HG02623 (cell line): ENCODE data around the gene CLCN2.
A peak's percentile ranks its signal among the peaks of the same experiment; 100 is the strongest.

Experiments
- ATAC-seq: cut with Tn5 transposase; IDR thresholded peaks from one replicate; pipeline ENCODE4 v1.9.1; 2021; ENCODE audit warnings: moderate library complexity; ENCODE audit not compliant: unreplicated experiment

Gene CLCN2

DNA sequence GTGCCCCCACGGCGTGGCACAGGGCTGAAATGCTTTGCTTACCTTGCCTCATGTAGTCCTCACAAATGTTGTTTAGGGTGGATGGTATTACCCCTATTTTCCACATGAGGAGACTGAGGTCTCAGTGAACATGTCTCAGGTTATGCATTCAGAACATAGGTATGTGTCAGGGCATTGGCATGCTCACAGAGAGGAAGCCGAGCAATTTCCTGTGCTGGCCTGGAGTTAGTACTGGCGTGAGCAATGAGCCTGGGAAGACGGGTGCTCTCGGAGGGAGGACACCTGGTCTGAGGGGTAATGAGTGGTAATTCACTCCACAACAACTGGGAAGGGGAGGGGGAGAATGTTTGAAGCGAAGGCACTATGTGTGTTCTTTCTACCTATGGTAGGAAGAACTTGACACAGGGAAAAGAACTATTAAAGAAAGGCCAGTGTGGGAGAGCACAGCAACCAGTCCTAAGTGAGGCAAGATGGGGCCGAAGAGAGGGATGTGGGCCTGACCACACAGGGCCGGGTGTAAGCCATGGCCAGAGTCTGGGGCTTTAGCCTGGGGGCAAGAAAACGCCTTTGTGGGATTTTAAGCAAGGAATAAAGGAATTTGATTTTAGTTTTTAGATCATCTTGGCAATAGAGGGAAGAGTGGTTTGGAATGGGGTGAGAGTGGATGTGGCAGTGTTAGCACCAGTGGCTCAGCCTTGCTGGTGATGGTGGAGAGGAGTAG is 28.9 kb downstream of the CLCN2 start:
- ATAC-seq, result no peak

- no peak for ATAC-seq
Observed at GRCh38 chr3:184328516-184328915, 32.9 kb downstream of the CLCN2 start.

DNA sequence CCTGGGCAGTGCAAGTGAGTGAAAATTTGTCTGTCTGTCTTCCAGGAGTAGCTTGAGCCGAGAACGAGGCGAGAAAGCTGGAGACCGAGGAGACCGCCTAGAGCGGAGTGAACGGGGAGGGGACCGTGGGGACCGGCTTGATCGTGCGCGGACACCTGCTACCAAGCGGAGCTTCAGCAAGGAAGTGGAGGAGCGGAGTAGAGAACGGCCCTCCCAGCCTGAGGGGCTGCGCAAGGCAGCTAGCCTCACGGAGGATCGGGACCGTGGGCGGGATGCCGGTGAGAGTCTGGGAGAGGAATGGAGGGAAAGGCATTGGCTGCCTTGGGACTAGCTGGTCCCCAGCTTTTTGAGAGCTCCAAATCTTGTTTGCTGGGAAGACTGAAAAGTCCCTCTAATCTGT is 34.2 kb downstream of the CLCN2 start:
- no peak for ATAC-seq

- no peak for ATAC-seq
Observed at GRCh38 chr3:184325715-184326369, 35.6 kb downstream of the CLCN2 start.

GRCh38 chr3:184325269-184325668 is 36.1 kb downstream of the CLCN2 start:
- no peak for ATAC-seq

DNA sequence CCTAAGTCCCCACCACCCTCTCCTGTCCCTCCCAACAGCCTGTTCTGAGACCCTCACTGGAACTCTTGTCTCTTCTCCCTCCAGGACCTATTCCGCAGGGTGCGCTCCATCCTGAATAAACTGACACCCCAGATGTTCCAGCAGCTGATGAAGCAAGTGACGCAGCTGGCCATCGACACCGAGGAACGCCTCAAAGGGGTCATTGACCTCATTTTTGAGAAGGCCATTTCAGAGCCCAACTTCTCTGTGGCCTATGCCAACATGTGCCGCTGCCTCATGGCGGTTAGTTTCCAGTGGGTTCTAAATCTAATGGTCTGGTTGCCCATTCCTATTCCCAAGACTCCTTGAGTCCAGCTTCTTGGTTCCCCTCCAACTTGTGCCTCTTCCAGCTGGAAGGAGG is 37.7 kb downstream of the CLCN2 start:
- ATAC-seq, result no peak

- no peak for ATAC-seq
Observed at GRCh38 chr3:184322731-184323487, 38.5 kb downstream of the CLCN2 start.

DNA sequence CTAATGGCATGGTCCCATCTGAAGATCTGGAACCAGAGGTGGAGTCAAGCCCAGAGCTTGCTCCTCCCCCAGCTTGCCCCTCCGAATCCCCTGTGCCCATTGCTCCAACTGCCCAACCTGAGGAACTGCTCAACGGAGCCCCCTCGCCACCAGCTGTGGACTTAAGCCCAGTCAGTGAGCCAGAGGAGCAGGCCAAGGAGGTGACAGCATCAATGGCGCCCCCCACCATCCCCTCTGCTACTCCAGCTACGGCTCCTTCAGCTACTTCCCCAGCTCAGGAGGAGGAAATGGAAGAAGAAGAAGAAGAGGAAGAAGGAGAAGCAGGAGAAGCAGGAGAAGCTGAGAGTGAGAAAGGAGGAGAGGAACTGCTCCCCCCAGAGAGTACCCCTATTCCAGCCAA is 39.7 kb downstream of the CLCN2 start:
- no peak for ATAC-seq

DNA sequence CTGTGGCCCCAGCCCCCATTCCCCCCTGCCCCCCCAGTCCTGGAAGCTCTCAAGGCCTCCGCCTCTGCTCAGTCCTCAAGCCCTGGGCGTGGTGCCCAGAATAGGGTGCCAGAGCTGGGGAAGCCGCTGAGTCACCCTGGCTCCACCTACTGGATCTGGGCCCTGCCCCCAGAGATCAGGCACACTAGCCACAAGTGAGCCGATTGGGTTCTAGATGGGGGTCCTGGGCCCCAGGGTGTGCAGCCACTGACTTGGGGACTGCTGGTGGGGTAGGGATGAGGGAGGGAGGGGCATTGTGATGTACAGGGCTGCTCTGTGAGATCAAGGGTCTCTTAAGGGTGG is 41.3 kb downstream of the CLCN2 start:
- ATAC-seq, result no peak

- ATAC-seq, result no peak
Observed at GRCh38 chr3:184317201-184317600, 44.2 kb downstream of the CLCN2 start.

DNA sequence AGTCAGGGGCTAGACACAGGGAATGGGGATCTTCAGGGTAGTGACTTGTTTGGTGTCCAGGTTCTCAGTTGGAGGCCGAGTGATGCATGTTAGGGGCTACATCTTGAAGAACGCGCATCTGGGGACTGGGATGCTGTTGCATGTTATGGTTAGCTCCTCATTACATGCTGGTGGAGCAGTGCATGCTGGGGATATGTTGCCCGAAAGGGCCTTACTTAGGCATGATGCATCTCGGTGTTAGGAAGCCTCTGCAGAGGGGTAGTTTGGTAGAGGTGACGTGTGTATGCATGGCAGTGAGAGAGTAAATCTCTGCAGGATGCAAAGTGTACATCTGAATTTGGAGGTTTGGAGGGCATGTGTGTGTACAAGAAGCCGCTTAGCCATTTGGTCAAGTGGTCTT is 44.6 kb downstream of the CLCN2 start:
- ATAC-seq, result no peak

GRCh38 chr3:184315871-184316661 is 45.3 kb downstream of the CLCN2 start:
- no peak for ATAC-seq

GRCh38 chr3:184315543-184315867 is 45.9 kb downstream of the CLCN2 start:
- no peak for ATAC-seq

GRCh38 chr3:184314700-184315542 is 46.5 kb downstream of the CLCN2 start:
- peak; percentile 39 for ATAC-seq

GRCh38 chr3:184314363-184314699 is 47.1 kb downstream of the CLCN2 start, which contains the start of gene EIF4G1:
EIF4G1 (plus strand) TSS chr3:184314606; CDS start chr3:184315797, 1,191 bp downstream.
- ATAC-seq, result peak; percentile 85

DNA sequence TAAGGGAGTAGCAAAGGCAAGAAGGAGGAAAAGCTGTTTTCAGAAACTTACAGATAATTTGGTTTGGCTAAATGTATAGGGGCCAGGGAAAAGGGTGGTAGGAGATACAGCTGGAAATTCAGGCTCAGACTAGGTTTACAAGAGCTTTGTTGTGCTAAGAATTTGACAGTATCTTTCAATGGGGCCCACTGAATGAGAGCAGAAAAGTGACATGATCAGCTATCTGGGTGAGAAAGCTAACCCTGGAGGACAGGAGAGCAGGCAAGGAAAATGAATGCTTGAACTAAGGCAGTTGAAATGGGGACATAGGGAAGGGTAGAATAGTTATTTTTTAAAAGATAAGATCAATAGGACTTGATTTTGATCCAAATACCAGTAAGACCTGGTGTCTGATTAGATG is 49.8 kb downstream of the CLCN2 start:
- no peak for ATAC-seq

- no peak for ATAC-seq
Observed at GRCh38 chr3:184308744-184309143, 52.7 kb downstream of the CLCN2 start.

DNA sequence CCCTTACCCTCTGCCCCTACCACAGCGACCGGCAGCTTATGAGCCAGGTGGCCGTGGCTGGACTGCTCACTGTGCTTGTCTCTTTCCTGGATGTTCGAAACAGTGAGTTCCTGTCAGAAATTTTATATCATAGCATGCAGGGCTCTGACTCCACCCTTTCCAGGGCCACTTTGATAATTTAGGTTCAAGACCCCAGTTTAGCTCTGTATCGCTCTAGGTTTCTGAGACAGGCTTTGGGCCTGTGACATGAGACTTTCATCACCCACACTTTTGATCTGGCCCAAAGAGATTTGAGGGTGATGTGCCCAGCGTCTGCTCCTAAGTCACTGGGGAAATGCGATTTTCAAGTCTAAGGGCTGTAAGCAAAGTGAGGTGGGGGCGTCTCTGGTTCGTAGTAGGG is 53.5 kb downstream of the CLCN2 start:
- ATAC-seq, result no peak

GRCh38 chr3:184306341-184306972 is 54.9 kb downstream of the CLCN2 start:
- ATAC-seq, result no peak

- ATAC-seq, result no peak
Observed at GRCh38 chr3:184305577-184305976, 55.8 kb downstream of the CLCN2 start.
